Cardiac septum (tissue), 1 donor: ENCODE data around the gene ENC1. TPM values are rescaled to one million over a fixed set of nuclear protein-coding genes. Genes with fewer than 3 reads are reported as not detected.

Experiments
- DNase-seq: peaks from one replicate; pipeline ENCODE4 v3.0.0-alpha.2; 2020; ENCODE audit warnings: low spot score
- intact Hi-C: fragments of 100-400 bp; cut with DNase I; formaldehyde crosslinking; loops from one replicate; pipeline ENCODE4 v1.14.0; 2022
- total RNA-seq: library from RNA; stranded (reverse); fragmentation: NEBNext Ultra II Directional; extraction: Animal tissue kit (Norgen Biotek cat#: 25700); gene quantifications from one replicate; pipeline ENCODE4 v1.2.1, GENCODE V29; 2021
- donor health status: DM: no; HTN: no; CAD: no.

Gene ENC1
- total RNA-seq, 1 donor from 2014 or later, result 6.6 TPM

GRCh38 chr5:74621492-74621891 is 19.0 kb downstream of the ENC1 start:
- intact Hi-C loops, result no loop called here

GRCh38 chr5:74619308-74619707 is 21.2 kb downstream of the ENC1 start:
- intact Hi-C loops, result no loop called here
- DNase-seq, result no peak

More at GRCh38 chr5:74621492-74621891, 19.0 kb downstream of the ENC1 start:
- no peak for DNase-seq

GRCh38 chr5:74618106-74618505 is 22.4 kb downstream of the ENC1 start:
- intact Hi-C loops, result no loop called here
- DNase-seq, result no peak

- intact Hi-C loops, result no loop called here
These were observed 23.3 kb downstream of the ENC1 start for GRCh38 chr5:74617202-74617601.

GRCh38 chr5:74616236-74617146 is 24.0 kb downstream of the ENC1 start:
- no peak for DNase-seq
- intact Hi-C loops, result no loop called here

More at GRCh38 chr5:74617202-74617601, 23.3 kb downstream of the ENC1 start:
- DNase-seq, result no peak

GRCh38 chr5:74613283-74613682 is 27.2 kb downstream of the ENC1 start:
- intact Hi-C loops, result no loop called here
- no peak for DNase-seq

GRCh38 chr5:74612045-74612444 is 28.5 kb downstream of the ENC1 start:
- intact Hi-C loops, result no loop called here
- no peak for DNase-seq

GRCh38 chr5:74608736-74609601 is 31.6 kb downstream of the ENC1 start:
- no peak for DNase-seq
- intact Hi-C loops, result no loop called here

GRCh38 chr5:74605759-74606158 is 34.8 kb downstream of the ENC1 start:
- intact Hi-C loops, result no loop called here
- DNase-seq, result no peak

GRCh38 chr5:74603376-74603775 is 37.2 kb downstream of the ENC1 start:
- DNase-seq, result no peak
- intact Hi-C loops, result no loop called here

GRCh38 chr5:74599148-74599547 is 41.4 kb downstream of the ENC1 start:
- intact Hi-C loops, result no loop called here
- no peak for DNase-seq

GRCh38 chr5:74598731-74599130 is 41.8 kb downstream of the ENC1 start:
- intact Hi-C loops, result no loop called here
- DNase-seq, result no peak

GRCh38 chr5:74596927-74597326 is 43.6 kb downstream of the ENC1 start:
- intact Hi-C loops, result no loop called here
- no peak for DNase-seq

- DNase-seq, result no peak
- intact Hi-C loops, result no loop called here
These were observed 45.2 kb downstream of the ENC1 start for GRCh38 chr5:74595143-74595925.

- intact Hi-C loops, result no loop called here
- no peak for DNase-seq
These were observed 46.1 kb downstream of the ENC1 start for GRCh38 chr5:74594137-74595040.

GRCh38 chr5:74589204-74590056 is 51.1 kb downstream of the ENC1 start:
- intact Hi-C loops, result no loop called here
- DNase-seq, result no peak

- intact Hi-C loops, result no loop called here
- no peak for DNase-seq
These were observed 52.1 kb downstream of the ENC1 start for GRCh38 chr5:74588415-74588814.

- DNase-seq, result no peak
- intact Hi-C loops, result no loop called here
These were observed 52.6 kb downstream of the ENC1 start for GRCh38 chr5:74587890-74588289.
